Fibroblast of skin of left biceps (primary cell): ENCODE measurements around the gene SUSD2.
"Not testable (repeated sequence)": the region's sequence is repeated elsewhere in the genome, so short reads cannot be mapped to it uniquely, and the experiment has no call there.

ENCODE experiments used
- DNase-seq, 2 experiments: peaks; one replicate each; pipeline ENCODE4 v3.0.0-alpha.2; 2013; ENCODE audit warnings: low read depth in 2 of 2

The SUSD2 gene

GRCh38 chr22:24181088-24181995 lies at the start of gene SUSD2:
Gene SUSD2, plus strand, starts transcription at chr22:24181487. Its CDS starts 33 bp downstream, at chr22:24181520.
- DNase-seq: no peak

DNA sequence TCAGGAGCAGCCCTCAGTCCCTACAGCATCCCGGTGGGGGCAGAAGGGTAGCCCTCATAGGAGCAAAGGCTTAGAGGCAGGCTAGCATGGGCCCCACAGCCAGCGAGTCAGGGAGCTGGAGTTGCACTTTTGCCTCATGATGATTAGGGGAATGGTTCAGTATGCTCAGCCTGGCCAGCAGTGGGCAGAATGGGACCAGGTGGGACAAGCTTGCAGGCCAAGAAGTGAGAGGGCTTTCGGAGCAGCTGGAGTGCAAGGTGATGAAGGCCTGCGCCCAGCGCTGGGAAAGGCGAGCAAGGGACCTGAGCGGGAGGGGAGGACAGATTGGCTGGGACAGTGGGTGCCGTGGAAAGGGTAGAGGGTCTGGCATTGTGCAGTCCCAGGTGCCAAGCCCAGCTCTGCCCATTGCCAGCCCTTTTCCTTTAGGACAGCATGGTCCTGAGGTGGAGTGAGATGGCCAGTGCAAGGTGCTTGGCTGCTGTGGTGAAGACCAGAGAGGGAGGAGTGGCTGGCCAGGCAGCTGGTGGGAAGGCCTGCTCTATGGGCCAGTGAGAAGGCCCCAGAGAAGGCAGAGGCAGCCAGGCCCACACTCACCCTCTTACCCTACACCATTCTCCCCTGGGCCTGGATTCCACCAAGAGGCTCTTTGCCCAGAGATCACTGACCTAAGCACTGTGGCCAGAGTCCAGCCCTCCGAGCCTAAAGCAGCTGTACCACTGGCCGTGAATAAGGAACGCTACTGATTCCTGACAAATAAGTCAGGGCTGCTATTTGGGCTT lies 47.9 kb upstream of the SUSD2 start:
- DNase-seq: no peak

- DNase-seq: no peak
Measured at GRCh38 chr22:24134090-24134846, 47.0 kb upstream of the SUSD2 start.

- not testable (repeated sequence) for DNase-seq
Measured at GRCh38 chr22:24136533-24136932, 44.8 kb upstream of the SUSD2 start.

DNA sequence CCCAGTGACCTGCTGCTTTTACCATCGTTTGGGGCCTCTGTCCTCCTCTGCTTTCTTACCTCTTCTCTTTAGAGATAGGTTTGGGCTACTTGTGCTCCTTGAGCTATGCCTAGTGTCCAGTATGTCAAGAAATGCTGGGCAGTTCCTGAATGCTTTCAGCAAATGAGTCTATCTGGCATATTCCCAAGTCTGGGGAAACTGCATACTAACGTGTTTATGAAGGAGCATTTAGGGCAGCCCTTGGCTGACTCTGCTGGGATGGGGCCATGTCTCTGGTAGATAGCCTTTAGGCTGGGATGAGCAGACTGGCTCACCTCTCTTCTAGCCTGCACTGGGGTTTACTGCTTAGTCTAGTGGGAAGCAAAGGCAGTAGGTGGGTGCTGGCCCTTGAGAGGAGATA lies 43.7 kb upstream of the SUSD2 start:
- DNase-seq: no peak

DNA sequence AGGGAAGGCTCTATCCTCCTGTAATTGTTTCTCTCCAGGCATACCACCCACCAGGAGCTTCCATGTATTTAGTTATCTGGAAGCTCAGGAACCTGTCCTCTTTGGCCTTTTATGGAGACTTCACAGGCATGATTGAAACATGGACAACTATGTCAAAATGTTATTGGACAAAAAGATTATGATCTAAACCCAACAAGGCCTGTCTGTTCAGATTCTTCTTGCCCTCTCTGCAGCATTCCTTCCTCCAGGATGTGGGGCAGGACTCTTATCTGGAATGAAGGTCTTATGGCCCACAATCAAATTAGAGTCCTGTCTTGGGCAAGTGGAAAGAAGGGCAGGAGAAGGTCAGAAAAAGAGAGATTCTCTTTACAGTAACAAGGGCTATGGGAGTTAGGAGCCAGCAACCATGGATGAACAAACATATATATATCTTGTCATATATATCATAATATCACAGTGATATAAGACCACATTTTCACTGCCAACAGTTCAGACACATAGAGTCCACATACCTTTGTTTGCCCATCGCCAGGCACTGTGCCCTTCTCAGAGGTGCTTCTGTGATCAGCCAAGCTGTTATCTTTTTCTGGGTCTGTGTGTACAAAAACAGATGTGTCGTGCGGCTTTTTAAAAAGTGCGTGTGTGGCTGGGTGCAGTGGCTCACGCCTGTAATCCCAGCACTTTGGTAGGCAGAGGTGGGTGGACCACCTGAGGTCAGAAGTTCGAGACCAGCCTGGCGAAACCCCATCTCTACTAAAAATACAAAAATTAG lies 42.5 kb upstream of the SUSD2 start:
- DNase-seq: no peak

GRCh38 chr22:24140357-24140756 lies 40.9 kb upstream of the SUSD2 start:
- no peak for DNase-seq

DNA sequence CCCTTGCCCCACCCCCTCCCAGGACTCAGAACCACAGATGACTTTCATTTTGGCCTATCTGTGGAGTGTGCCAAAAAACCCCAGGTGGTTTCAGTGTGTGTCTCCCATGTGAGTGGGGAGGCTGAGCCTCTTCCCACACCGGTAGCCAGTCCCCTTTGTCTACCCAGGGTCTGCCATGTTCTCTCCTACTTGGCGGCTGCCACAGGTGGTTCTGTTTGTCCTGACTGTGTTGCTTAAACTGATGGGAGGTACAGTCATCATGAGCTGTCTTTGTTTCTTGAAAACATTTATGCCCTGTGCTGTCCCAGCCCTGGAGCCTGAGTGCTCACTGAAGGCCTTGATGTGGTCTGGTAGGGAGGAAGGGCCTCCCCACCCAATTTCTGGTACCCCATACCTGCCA lies 39.7 kb upstream of the SUSD2 start:
- no peak for DNase-seq

DNA sequence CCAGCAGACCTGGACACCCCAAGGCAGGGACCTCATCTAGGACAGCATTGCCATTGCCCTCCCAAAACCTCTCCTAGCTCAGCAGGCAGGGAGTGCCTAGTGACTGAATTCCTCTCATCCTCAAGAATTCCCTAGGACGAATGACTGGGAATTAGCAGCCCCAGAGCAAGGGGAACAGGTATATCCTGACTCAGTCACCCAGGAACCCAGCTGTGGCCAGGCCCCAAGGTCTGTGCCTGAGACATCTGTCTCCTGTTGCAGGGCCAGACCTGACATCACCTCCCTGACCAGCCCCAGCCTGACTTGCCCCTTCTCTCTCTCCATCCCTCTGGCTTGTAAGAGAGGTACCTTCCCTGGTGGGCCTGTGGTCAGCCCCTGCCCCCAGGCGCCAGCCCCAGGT lies 39.0 kb upstream of the SUSD2 start:
- no peak for DNase-seq

DNA sequence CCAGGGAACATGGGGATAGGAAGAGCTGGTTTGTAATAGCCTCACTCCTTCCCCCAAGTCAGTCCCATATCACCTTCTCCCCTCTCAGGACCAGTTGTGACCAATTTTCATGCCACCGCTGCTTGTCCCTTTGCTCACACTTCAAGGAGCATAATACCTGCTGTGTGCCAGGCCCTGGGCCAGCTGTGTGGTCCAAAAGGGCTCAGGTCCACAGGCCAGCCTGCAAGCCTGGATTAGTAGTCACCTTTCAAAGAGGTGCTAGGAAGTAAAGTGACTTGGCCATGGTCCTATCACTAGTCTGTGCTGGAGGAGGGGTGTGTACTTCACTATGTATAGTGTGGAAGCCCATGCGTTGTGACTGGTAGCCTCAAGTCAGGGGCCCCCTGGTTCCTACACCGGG lies 38.5 kb upstream of the SUSD2 start:
- DNase-seq: no peak

DNA sequence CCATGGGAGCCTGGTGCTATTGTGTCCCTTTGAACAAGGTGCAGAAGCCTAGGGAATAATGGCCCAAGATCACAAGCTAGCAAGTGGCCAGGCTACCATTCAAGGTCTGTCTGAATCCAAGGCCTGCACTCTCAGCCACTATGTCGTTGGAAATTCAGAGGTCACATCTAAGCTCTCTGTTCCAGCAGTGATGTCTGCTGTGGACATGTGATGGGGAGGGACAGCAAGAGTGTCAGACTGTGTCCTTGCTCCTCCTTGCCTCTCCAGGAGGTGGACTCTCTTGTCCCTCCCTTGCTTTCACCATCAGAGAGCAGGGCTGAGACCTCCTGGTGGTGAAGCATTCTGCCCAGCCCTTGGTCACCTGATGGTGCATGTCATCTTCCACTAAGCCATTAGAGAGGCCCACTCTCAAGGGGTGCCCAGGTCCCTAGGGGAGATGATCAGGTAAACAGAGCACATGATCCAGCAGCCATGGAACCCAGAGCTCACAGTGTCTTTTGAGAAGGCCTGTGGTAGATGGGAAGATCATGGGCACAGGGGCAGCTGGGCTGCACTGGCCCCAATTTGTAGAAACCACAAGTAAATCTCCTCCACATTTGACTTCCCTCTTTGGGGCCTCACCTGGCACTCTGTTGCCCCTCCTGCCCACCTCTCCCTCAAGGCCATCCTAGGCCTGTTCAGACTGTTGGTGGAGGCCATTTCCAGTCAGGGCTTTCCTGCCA lies 37.1 kb upstream of the SUSD2 start:
- no peak for DNase-seq

DNA sequence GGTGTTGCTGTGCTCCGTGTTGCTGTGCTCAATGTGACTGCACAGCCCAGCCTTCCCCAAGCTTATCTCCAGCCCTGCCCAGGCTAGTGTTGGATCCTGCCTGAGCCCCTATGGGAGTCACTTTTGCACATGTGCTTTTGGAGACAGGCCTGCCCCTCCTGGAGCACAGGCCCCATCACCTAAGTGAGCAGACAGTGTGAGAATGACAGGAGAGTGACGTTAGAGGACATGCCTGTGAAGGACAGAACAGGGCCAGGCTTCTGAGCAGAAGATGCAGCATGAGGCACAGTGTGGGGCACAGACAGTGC lies 36.6 kb upstream of the SUSD2 start:
- DNase-seq: no peak

- DNase-seq: no peak
Measured at GRCh38 chr22:24145446-24146193, 35.7 kb upstream of the SUSD2 start.

GRCh38 chr22:24146194-24146616 lies 35.1 kb upstream of the SUSD2 start:
- peak; percentile 65 to 68 for DNase-seq

DNA sequence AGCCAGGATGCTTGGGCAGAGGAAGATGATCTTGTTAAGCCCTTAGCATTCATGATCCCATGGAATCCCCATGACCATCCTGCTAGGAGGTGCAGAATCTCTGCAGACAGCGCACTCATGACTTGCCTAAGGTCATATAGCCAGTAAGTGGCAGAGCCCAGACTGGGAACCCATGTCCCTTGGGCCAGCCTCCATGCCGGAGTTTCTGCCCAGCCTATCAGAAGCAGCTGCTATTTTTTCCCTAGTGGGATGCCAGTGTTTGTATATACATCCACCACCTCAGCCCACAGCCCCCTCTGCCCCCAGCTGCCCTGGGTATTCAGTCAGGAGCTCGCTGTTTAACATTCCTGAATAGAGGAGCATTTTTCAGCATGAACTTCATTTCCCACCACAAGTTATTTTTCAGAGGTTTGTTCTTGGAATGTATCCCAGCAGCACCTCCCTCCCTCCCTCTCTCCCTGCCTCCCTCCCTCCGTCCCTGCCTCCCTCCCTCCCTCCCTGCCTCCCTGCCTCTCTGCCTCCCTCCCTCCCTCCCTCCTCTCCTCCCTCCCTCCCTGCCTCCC lies 34.4 kb upstream of the SUSD2 start:
- peak; percentile 70 to 71 for DNase-seq

- no peak for DNase-seq
Measured at GRCh38 chr22:24147666-24148065, 33.6 kb upstream of the SUSD2 start.

GRCh38 chr22:24148266-24149197 lies 32.8 kb upstream of the SUSD2 start:
- no peak for DNase-seq

- no peak for DNase-seq
Measured at GRCh38 chr22:24149198-24149590, 32.1 kb upstream of the SUSD2 start.

DNA sequence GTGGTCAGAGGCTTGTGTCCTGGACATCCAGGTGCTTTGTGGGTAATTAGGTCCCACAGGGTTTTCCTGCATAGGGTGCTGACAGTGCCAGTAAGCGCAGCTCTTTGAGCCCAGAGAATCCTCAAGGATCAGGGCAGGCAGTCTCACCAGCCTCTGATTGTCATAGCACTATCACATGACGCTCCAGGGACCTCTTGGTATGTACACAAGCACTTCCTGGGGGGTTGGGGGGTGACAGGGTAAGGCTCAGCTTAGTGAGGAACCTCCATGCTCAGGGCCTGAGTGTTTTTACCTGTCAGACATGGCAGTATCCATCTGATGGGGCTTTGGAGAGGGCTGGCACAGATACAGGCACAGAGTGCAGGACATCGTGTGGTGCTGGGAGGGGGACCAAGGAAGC lies 27.9 kb upstream of the SUSD2 start:
- no peak for DNase-seq
